Kidney epithelial cell (primary cell): ENCODE results near the gene HYOU1. TPM values are rescaled to one million over a fixed set of nuclear protein-coding genes. Genes with fewer than 3 reads are reported as not detected.

ENCODE experiments used
- DNase-seq: peaks from one replicate; pipeline ENCODE4 v3.0.0-alpha.2; 2010; ENCODE audit warnings: low read depth
- H3K27me3 ChIP-seq: 2 replicates; pipeline ENCODE4 v1.6.0; 2011; ENCODE audit warnings: low read length; ENCODE audit not compliant: control insufficient read depth, insufficient read depth
- H3K36me3 ChIP-seq: 2 replicates; pipeline ENCODE4 v1.5.1; 2011; ENCODE audit warnings: low read length; ENCODE audit not compliant: control insufficient read depth, insufficient read depth
- H3K4me3 ChIP-seq: 2 replicates; pipeline ENCODE4 v1.5.1; 2011; ENCODE audit warnings: low read depth, mild to moderate bottlenecking, control low read depth, low read length
- total RNA-seq: library from RNA; depleted of rRNA; stranded (reverse); fragments of >200 nt; gene quantifications from 2 replicates; pipeline ENCODE4 v1.2.3, GENCODE V29; 2015
- TF ChIP-seq, protein P1 (sequence below): IDR thresholded peaks from 2 replicates; pipeline ENCODE4 v1.5.1; 2011; ENCODE audit warnings: mild to moderate bottlenecking, moderate library complexity, low read length, control low read depth, inconsistent platforms; ENCODE audit not compliant: insufficient read depth, poor library complexity, severe bottlenecking

Gene HYOU1
- total RNA-seq, 1 donor from 2014 or later: 303 TPM

DNA sequence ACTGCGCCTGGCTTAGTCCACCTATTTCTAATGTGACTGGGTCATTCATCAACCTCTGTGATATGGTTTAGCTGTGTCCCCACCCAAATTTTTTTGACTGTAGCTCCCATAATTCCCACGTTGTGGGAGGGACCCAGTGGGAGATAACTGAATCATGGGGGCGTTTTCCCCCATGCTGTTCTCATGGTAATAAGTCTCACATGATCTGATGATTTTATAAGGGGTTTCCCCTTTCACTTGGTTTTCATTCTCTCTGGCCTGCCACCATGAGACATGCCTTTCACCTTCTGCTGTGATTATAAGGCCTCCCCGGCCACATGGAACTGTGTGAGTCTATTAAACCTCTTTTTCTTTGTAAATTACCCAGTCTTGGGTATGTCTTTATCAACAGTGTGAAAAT lies 50.3 kb downstream of the HYOU1 start:
- peaks cover 3% of the 10 kb centered on the region for H3K36me3 ChIP-seq
- DNase-seq: no peak
- no peak overlapping the region for H3K4me3 ChIP-seq
- no peaks in the 10 kb centered on the region for H3K27me3 ChIP-seq
- TF ChIP-seq, protein P1, sequence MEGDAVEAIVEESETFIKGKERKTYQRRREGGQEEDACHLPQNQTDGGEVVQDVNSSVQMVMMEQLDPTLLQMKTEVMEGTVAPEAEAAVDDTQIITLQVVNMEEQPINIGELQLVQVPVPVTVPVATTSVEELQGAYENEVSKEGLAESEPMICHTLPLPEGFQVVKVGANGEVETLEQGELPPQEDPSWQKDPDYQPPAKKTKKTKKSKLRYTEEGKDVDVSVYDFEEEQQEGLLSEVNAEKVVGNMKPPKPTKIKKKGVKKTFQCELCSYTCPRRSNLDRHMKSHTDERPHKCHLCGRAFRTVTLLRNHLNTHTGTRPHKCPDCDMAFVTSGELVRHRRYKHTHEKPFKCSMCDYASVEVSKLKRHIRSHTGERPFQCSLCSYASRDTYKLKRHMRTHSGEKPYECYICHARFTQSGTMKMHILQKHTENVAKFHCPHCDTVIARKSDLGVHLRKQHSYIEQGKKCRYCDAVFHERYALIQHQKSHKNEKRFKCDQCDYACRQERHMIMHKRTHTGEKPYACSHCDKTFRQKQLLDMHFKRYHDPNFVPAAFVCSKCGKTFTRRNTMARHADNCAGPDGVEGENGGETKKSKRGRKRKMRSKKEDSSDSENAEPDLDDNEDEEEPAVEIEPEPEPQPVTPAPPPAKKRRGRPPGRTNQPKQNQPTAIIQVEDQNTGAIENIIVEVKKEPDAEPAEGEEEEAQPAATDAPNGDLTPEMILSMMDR: no peak

DNA sequence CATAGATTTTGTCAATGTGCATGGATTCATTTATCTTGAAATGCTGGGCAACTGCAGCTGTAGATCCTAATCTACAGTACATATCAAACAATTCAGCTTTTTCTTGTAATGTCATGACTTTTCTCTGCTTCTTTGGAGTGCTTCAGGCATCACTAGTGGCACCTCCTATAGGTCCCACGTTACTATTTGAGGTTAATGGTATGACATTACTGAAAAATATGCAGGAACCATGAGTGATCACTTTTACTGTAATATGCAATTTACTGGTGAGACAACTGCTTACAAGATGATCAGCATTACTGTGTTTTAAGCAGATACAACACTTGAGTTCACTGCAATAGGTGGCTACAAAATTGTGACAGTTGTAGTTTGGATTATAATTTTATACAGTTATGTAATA lies 56.1 kb downstream of the HYOU1 start:
- Histone ChIP-seq H3K27me3 (no peaks in the 10 kb centered on the region), H3K36me3 (peaks cover 1% of the 10 kb centered on the region), H3K4me3 (no peak overlapping the region)
- TF ChIP-seq, protein P1: no peak
- DNase-seq: no peak

- TF ChIP-seq, protein P1: no peak
- H3K27me3 ChIP-seq: no peaks in the 10 kb centered on the region
- DNase-seq: peak; percentile 62
- H3K36me3 ChIP-seq: peaks cover 1% of the 10 kb centered on the region
- peak overlapping the region; percentile 90 for H3K4me3 ChIP-seq
Observed at GRCh38 chr11:118998822-118999221, 58.2 kb downstream of the HYOU1 start.

GRCh38 chr11:118998388-118998717 lies 58.7 kb downstream of the HYOU1 start:
- H3K4me3 ChIP-seq: peak overlapping the region; percentile 90
- no peak for DNase-seq

DNA sequence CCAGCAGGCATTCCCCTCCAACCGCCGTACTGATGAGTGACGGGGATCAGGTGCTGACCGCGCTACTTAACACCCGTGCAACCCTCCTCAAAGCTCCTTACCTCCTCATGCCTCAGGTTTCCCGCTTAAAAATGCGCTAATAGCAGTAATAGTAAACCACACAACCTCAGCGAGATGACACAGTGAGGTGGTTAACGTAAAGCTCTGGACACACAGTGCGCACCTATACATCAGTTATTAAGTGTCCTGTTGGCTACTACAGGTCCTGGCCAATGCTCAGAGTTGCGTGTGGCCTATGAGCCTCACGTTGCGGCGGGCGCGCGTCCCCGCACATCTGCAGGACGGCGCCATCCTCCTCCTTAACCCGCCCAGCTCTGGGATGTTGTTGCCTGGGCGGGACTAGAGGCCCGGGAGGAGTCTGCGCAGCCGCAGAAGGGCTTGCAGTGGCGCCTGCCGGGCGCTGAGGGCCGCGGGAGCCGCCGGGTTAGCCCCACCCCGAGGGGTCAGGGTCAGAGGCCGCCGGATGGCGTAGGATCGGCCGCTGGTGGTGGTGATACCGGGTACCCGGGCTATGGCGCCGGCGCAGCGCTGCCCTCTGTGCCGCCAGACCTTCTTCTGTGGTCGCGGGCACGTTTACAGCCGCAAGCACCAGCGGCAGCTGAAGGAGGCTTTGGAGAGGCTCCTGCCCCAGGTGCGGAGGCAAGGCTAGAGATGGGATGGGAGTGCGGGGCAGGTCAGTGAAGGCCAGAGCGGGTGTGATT lies 59.2 kb downstream of the HYOU1 start, which contains the start of gene CENATAC:
TSS of gene CENATAC (plus strand) at position 512 of the 761 bp plus-strand sequence. CDS start at position 572, 60 bp downstream.
- peak; percentile 54 for DNase-seq
- TF ChIP-seq, protein P1: no peak

More at GRCh38 chr11:118998388-118998717, 58.7 kb downstream of the HYOU1 start:
- no peaks in the 10 kb centered on the region for H3K27me3 ChIP-seq
- peaks cover 1% of the 10 kb centered on the region for H3K36me3 ChIP-seq
- TF ChIP-seq, protein P1: no peak

More for the DNA sequence above, 59.2 kb downstream of the HYOU1 start, which contains the start of gene CENATAC:
- Histone ChIP-seq H3K36me3 (peaks cover 1% of the 10 kb centered on the region), H3K27me3 (no peaks in the 10 kb centered on the region), H3K4me3 (peak within 1 kb of the TSS; percentile 90)
